ENCODE data around the gene TMEM184B.

DNA sequence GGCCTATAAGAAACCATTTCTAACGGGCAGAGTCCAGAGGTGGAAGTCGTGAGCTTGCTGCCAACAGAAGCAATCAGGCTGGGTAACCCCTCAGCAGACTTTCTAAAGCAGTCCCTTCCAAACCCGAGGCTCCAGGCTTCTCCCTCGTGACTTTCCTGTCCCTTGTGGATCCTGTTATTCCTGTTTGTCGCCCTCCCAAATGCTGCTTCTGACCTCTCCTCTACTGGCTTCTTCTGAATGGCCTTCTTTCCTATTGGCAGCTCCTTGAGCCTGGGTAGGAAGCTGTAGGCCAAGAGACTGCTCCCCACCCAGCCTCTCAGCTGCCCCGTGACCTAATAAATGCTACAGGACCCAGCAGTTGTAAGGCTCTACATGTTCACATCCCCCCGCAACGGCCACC is 36.0 kb downstream of the TMEM184B start:
- TF ChIP-seq, protein P1, sequence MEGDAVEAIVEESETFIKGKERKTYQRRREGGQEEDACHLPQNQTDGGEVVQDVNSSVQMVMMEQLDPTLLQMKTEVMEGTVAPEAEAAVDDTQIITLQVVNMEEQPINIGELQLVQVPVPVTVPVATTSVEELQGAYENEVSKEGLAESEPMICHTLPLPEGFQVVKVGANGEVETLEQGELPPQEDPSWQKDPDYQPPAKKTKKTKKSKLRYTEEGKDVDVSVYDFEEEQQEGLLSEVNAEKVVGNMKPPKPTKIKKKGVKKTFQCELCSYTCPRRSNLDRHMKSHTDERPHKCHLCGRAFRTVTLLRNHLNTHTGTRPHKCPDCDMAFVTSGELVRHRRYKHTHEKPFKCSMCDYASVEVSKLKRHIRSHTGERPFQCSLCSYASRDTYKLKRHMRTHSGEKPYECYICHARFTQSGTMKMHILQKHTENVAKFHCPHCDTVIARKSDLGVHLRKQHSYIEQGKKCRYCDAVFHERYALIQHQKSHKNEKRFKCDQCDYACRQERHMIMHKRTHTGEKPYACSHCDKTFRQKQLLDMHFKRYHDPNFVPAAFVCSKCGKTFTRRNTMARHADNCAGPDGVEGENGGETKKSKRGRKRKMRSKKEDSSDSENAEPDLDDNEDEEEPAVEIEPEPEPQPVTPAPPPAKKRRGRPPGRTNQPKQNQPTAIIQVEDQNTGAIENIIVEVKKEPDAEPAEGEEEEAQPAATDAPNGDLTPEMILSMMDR (IDR thresholded peaks at IDR 0.05) = no peak
- TF ChIP-seq ETV6 (CRISPR knock-in tag; IDR thresholded peaks at IDR 0.05) (no peak), TCF7 (CRISPR knock-in tag; IDR thresholded peaks at IDR 0.05; ENCODE audit: low read depth) (no peak), ZNF232 (CRISPR knock-in tag; IDR thresholded peaks at IDR 0.05) (no peak), JAZF1 (CRISPR knock-in tag; IDR thresholded peaks at IDR 0.05) (no peak)
- TF ChIP-seq, protein P2, sequence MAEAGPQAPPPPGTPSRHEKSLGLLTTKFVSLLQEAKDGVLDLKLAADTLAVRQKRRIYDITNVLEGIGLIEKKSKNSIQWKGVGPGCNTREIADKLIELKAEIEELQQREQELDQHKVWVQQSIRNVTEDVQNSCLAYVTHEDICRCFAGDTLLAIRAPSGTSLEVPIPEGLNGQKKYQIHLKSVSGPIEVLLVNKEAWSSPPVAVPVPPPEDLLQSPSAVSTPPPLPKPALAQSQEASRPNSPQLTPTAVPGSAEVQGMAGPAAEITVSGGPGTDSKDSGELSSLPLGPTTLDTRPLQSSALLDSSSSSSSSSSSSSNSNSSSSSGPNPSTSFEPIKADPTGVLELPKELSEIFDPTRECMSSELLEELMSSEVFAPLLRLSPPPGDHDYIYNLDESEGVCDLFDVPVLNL (CRISPR knock-in tag; IDR thresholded peaks at IDR 0.05; ENCODE audit: borderline replicate concordance, low read depth) = no peak
- TF ChIP-seq, protein P3, sequence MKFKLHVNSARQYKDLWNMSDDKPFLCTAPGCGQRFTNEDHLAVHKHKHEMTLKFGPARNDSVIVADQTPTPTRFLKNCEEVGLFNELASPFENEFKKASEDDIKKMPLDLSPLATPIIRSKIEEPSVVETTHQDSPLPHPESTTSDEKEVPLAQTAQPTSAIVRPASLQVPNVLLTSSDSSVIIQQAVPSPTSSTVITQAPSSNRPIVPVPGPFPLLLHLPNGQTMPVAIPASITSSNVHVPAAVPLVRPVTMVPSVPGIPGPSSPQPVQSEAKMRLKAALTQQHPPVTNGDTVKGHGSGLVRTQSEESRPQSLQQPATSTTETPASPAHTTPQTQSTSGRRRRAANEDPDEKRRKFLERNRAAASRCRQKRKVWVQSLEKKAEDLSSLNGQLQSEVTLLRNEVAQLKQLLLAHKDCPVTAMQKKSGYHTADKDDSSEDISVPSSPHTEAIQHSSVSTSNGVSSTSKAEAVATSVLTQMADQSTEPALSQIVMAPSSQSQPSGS (CRISPR knock-in tag; IDR thresholded peaks at IDR 0.05; ENCODE audit: borderline replicate concordance, low read depth) = no peak
- TF ChIP-seq, protein P4, sequence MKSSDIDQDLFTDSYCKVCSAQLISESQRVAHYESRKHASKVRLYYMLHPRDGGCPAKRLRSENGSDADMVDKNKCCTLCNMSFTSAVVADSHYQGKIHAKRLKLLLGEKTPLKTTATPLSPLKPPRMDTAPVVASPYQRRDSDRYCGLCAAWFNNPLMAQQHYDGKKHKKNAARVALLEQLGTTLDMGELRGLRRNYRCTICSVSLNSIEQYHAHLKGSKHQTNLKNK (CRISPR knock-in tag; IDR thresholded peaks at IDR 0.05) = no peak

All from WTC11 (cell line).